Choroid plexus epithelial cell (primary cell): ENCODE measurements around the gene SLAMF8.

ENCODE experiments used
- DNase-seq: peaks from one replicate; pipeline ENCODE4 v3.0.0-alpha.2; 2010; ENCODE audit warnings: low read depth
- H3K4me3 ChIP-seq: 2 replicates; pipeline ENCODE4 v1.5.1; 2011; ENCODE audit warnings: low read depth, mild to moderate bottlenecking, control low read depth, low read length, moderate library complexity
- TF ChIP-seq, protein P1 (sequence below): conservative IDR thresholded peaks from 2 replicates; pipeline ENCODE4 v1.5.1; 2011; ENCODE audit warnings: low read depth, mild to moderate bottlenecking, control low read depth, inconsistent platforms, low read length, moderate library complexity

The SLAMF8 gene

DNA sequence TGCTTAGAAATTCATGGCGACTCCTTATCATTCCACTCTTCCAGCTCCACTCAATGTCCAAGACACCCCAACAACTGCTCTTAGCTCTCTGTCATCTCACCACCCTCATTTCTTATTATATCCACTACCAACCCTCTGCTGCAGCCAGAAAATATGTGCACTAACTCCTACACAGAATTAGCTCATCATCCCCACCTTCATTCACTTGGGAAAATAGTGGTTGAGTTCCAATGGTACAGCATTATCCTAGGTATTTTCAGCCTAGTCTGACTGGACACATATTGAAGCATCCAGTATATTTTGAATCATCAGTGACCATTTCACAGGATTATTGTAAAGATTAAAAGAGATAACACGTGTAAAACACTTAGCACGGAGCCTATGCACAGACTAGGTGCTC is 52.5 kb downstream of the SLAMF8 start:
- no peak overlapping the region for H3K4me3 ChIP-seq
- TF ChIP-seq, protein P1, sequence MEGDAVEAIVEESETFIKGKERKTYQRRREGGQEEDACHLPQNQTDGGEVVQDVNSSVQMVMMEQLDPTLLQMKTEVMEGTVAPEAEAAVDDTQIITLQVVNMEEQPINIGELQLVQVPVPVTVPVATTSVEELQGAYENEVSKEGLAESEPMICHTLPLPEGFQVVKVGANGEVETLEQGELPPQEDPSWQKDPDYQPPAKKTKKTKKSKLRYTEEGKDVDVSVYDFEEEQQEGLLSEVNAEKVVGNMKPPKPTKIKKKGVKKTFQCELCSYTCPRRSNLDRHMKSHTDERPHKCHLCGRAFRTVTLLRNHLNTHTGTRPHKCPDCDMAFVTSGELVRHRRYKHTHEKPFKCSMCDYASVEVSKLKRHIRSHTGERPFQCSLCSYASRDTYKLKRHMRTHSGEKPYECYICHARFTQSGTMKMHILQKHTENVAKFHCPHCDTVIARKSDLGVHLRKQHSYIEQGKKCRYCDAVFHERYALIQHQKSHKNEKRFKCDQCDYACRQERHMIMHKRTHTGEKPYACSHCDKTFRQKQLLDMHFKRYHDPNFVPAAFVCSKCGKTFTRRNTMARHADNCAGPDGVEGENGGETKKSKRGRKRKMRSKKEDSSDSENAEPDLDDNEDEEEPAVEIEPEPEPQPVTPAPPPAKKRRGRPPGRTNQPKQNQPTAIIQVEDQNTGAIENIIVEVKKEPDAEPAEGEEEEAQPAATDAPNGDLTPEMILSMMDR: no peak
- DNase-seq: no peak

DNA sequence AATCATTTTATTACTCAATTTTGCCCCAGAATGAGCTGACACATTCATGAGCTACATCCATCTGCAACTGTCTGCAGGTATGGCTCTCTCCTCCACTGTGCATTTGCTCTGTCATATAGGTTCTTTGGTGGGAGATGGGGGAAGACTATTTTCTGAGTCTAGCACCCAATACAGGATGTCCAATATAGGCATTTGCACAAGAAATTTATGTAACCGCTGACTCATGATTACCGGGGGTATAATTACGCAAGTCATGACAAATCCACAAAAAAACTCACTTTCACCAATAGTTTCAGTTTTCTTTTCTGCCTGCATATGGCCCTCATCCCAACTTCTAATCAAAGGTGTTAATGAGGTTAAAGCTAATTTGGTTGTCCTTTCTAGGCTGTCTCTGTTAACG is 53.3 kb downstream of the SLAMF8 start:
- TF ChIP-seq, protein P1: no peak
- no peak overlapping the region for H3K4me3 ChIP-seq
- peak; percentile 86 for DNase-seq

DNA sequence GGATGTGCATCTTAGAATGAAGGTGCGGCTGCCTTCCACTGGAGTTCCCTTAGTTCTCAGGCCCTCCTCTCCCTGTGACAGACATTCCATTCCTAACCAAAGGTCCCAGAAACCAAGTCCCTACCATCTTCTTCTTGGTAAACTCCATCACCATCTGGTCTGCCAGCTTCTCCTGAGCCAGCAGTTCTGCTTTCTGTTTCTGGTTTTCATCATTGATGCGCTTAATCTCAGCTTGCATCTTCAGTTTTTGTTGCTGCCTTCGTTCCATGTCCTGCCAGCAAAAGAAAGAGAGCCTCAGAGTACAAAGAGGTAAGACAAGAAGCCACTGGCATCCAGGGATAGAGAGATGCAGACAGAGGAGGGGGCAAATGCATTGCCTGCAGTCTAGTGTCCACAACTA is 53.8 kb downstream of the SLAMF8 start:
- DNase-seq: peak; percentile 24
- TF ChIP-seq, protein P1: no peak
- H3K4me3 ChIP-seq: no peak overlapping the region

DNA sequence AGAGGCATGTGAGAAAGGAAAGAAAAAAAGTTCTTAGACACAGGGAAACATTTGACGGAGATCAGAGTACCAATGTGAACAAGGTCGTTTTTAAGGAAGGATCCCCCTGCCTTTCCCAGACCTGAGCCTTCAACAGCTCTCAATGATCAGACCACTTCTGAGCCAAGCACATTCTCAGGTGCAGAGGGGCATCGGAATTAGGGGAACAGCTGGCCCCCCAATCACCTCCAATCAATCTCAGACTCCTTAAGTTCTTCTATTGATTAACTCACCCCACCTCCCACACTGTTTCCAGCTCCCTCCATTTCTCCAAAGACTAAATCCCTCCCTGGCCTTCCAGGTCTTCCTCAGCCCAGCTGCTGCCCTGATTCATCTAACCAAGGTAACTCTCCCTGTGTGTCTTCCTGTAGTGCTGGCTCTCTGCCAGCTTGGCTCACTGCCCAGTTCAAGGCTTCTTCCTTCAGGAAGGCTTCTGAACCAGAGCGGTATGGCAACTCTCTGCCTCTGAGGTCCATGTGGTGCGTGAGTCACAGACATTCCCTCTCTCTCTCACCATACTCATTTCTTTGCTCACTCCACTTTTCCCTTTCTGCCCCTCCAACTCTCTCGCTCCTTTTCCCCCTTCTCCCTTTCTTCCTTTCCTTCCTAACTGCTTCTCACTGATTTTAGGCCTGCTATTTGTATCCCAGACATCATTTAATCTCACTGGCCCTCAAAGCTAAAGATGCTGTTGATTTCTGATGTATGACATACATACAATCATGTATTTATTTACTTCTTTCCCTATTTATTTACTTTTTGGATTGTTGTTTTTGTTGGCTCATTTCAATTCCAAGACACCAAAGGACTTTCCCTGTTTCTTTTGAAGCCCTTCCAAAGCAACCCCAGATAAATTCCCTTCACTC is 55.2 kb downstream of the SLAMF8 start:
- H3K4me3 ChIP-seq: no peak overlapping the region
- DNase-seq: peak; percentile 98
- TF ChIP-seq, protein P1: no peak

DNA sequence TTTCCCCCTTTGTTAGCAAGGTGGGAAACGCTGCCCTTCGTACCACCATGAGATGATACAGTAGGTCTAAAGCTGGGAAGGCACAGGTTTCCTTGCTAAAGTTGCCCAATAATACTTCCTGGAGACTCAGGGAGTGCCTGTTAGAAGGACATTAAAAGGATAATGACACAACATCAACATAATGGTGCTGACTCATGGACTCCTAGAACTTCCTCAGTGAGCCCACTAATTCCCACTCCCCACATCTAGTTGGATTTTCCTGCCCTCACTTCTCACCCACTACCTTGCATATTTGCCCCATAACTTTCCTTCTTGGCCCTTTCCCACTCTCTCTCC is 55.8 kb downstream of the SLAMF8 start:
- peak; percentile 22 for DNase-seq
- H3K4me3 ChIP-seq: no peak overlapping the region
- TF ChIP-seq, protein P1: no peak

DNA sequence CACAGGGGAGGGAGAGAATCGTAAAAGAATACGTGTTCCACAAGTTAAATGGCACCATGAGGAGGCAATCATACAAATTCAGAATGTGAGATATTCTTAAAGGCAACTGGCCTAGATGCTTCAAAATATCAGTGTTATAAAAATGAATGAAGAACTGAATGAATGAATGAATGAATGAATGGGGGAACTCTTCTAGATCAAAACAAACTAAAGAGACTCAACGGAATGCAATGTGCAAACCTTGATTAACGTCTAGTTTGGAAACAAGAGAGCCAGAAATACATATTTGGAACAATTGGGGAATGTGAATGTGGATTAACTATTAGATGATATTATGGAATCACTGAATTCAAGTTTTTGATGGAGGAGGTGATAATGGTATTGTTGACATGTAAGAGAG is 56.5 kb downstream of the SLAMF8 start:
- TF ChIP-seq, protein P1: no peak
- no peak overlapping the region for H3K4me3 ChIP-seq
- no peak for DNase-seq

DNA sequence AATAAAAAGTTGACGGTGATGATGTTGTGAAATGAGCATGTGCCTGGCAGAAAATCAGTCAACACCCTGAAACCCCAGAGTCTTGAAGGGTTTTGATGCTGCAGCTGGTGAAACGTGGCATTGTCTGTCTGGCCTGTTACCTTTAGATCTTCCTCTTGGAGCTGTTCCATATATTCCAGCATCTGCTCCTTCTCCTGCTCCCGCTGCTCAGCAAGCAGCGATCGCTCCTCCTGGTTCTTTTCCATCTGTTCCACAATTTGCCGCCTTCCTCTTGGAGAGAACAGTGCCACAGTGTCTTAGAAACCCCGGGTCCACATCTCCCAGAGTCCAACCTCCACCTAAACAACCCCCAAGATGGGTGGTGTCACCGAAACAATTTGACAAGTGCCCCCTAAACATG is 57.6 kb downstream of the SLAMF8 start:
- H3K4me3 ChIP-seq: no peak overlapping the region
- no peak for DNase-seq
- TF ChIP-seq, protein P1: no peak
